Left renal pelvis (tissue), 4 donors: ENCODE results near the gene NUP155. TPM values are rescaled to one million over a fixed set of nuclear protein-coding genes. Genes with fewer than 3 reads are reported as not detected.
A peak's percentile ranks its signal among the peaks of the same experiment; 100 is the strongest.
"Not testable (repeated sequence)": the region's sequence is repeated elsewhere in the genome, so short reads cannot be mapped to it uniquely, and the experiment has no call there.

ENCODE experiments used
- DNase-seq, 4 donors: peaks; one replicate each; pipeline ENCODE4 v3.0.0-alpha.2; 2013; ENCODE audit warnings: low read depth in 4 of 4, low spot score in 3 of 4
- polyA plus RNA-seq, 4 donors: library from polyadenylated mRNA; unstranded; fragments of 120-200 nt; gene quantifications; one replicate each; pipeline ENCODE4 v1.2.1, GENCODE V29; 2013; ENCODE audit not compliant: insufficient read length in 4 of 4

Gene NUP155
- polyA plus RNA-seq, 4 donors = 20.6 to 31.2 (median 28.9) TPM

- no peak for DNase-seq
Measured at GRCh38 chr5:37283214-37283820, 87.6 kb downstream of the NUP155 start.

GRCh38 chr5:37275511-37275910 is 95.4 kb downstream of the NUP155 start:
- DNase-seq = no peak

- DNase-seq = no peak
Measured at GRCh38 chr5:37272511-37272910, 98.4 kb downstream of the NUP155 start.

GRCh38 chr5:37268100-37268499 is 102.8 kb downstream of the NUP155 start:
- DNase-seq = not testable (repeated sequence)

GRCh38 chr5:37255774-37256358 is 115.0 kb downstream of the NUP155 start:
- no peak for DNase-seq

GRCh38 chr5:37254581-37254980 is 116.3 kb downstream of the NUP155 start:
- no peak for DNase-seq

GRCh38 chr5:37251665-37252064 is 119.2 kb downstream of the NUP155 start:
- DNase-seq = no peak

GRCh38 chr5:37249815-37250164 is 121.1 kb downstream of the NUP155 start:
- peak in 2 of 4 donors; percentile 6 to 29 for DNase-seq

GRCh38 chr5:37248970-37249814 is 121.7 kb downstream of the NUP155 start, which contains the start of gene CPLANE1:
Gene CPLANE1 (minus strand): TSS chr5:37249376. CDS start chr5:37247698, 1,678 bp downstream.
- peak; percentile 52 to 67 (median 54) for DNase-seq

- DNase-seq = no peak
Measured at GRCh38 chr5:37248421-37248969, 122.4 kb downstream of the NUP155 start.

GRCh38 chr5:37247496-37247895 is 123.4 kb downstream of the NUP155 start:
- no peak for DNase-seq

GRCh38 chr5:37247036-37247435 is 123.9 kb downstream of the NUP155 start:
- no peak for DNase-seq

Other genes with a start within 250 kb of the NUP155 start
- gene CPLANE1, start 121.7 kb downstream of the NUP155 start, polyA plus RNA-seq = 10 to 100 TPM; 23.5 to 30.9 (median 29.5) TPM
- gene WDR70, start 8.2 kb upstream of the NUP155 start, polyA plus RNA-seq = 10 to 100 TPM; 45.5 to 57.2 (median 55.1) TPM